HepG2 (cell line): ENCODE results near the gene RBBP5. TPM values are rescaled to one million over a fixed set of nuclear protein-coding genes. Genes with fewer than 3 reads are reported as not detected.

Experiments
- ATF1 ChIP-seq: IDR thresholded peaks from 2 replicates; pipeline ENCODE4 v1.6.1; 2016; ENCODE audit warnings: mild to moderate bottlenecking, control low read depth
- DMAP1 ChIP-seq: IDR thresholded peaks from 2 replicates; pipeline ENCODE4 v1.6.1; 2016
- KLF6 ChIP-seq: IDR thresholded peaks from 2 replicates; pipeline ENCODE4 v1.8.0; 2016; ENCODE audit warnings: missing biosample characterization, missing genetic modification reagents
- KLF9 ChIP-seq: IDR thresholded peaks from 2 replicates; pipeline ENCODE4 v1.6.1; 2016; ENCODE audit warnings: low read depth
- MAFG ChIP-seq: sonication (generic); formaldehyde crosslinking; IDR thresholded peaks from 2 replicates; pipeline ENCODE4 v1.5.1; 2020; ENCODE audit warnings: mild to moderate bottlenecking, missing genetic modification reagents
- REST ChIP-seq, 2 experiments: IDR thresholded peaks; 2 replicates each; pipeline ENCODE4 v1.6.1; 2011 to 2012; ENCODE audit warnings: low read length in 2 of 2, borderline replicate concordance in 1 of 2, low read depth in 1 of 2, mild to moderate bottlenecking in 1 of 2, moderate library complexity in 1 of 2
- RNF219 ChIP-seq: sonication (generic); formaldehyde crosslinking; IDR thresholded peaks from 2 replicates; pipeline ENCODE4 v1.5.0; 2020; ENCODE audit warnings: mild to moderate bottlenecking, missing genetic modification reagents
- SP140L ChIP-seq: sonication (generic); formaldehyde crosslinking; IDR thresholded peaks from 2 replicates; pipeline ENCODE4 v1.4.0; 2020; ENCODE audit warnings: missing genetic modification reagents, borderline replicate concordance
- TP53 ChIP-seq: sonication (generic); formaldehyde crosslinking; conservative IDR thresholded peaks from 2 replicates; pipeline ENCODE4 v1.4.0; 2020; ENCODE audit warnings: missing genetic modification reagents
- ZBTB1 ChIP-seq: sonication (generic); formaldehyde crosslinking; IDR thresholded peaks from 2 replicates; pipeline ENCODE4 v1.4.0; 2020; ENCODE audit warnings: missing genetic modification reagents, borderline replicate concordance
- ZBTB43 ChIP-seq: sonication (generic); formaldehyde crosslinking; conservative IDR thresholded peaks from 2 replicates; pipeline ENCODE4 v1.4.0; 2020; ENCODE audit warnings: missing genetic modification reagents
- ZNF484 ChIP-seq: sonication (generic); formaldehyde crosslinking; IDR thresholded peaks from 2 replicates; pipeline ENCODE4 v1.5.1; 2020; ENCODE audit warnings: mild to moderate bottlenecking, low read depth, missing genetic modification reagents, borderline replicate concordance
- ZNF713 ChIP-seq: sonication (generic); formaldehyde crosslinking; IDR thresholded peaks from 2 replicates; pipeline ENCODE4 v1.4.0; 2020; ENCODE audit warnings: mild to moderate bottlenecking, missing genetic modification reagents
- ZNF800 ChIP-seq: sonication (generic); formaldehyde crosslinking; IDR thresholded peaks from 2 replicates; pipeline ENCODE4 v1.4.0; 2020; ENCODE audit warnings: missing genetic modification reagents
- ZSCAN9 ChIP-seq: IDR thresholded peaks from 2 replicates; pipeline ENCODE4 v1.6.1; 2016; ENCODE audit warnings: borderline replicate concordance
- ZXDC ChIP-seq: sonication (generic); formaldehyde crosslinking; IDR thresholded peaks from 2 replicates; pipeline ENCODE4 v1.5.0; 2020; ENCODE audit warnings: mild to moderate bottlenecking, missing genetic modification reagents
- polyA plus RNA-seq, 8 experiments: library from polyadenylated mRNA; depleted of rRNA in 3 of 8; stranded (reverse) in 7 of 8; unstranded in 1 of 8; fragments of >200 nt; fragmentation: Illumina TruSeq in 4 of 8; extraction: Trizol in 4 of 8; gene quantifications; 2 replicates each; pipeline versions ENCODE4 v1.2.1 to v1.2.3, GENCODE V29; 2011 to 2016; ENCODE audit warnings: low read depth in 4 of 8, missing spikeins in 1 of 8, mixed read lengths in 1 of 8; ENCODE audit not compliant: insufficient read depth in 1 of 8
- total RNA-seq, 5 experiments: library from RNA; depleted of rRNA; stranded (reverse); fragments of >200 nt; fragmentation: Illumina TruSeq; extraction: Trizol; gene quantifications; 2 replicates each; pipeline ENCODE4 v1.2.3, GENCODE V29; 2016; ENCODE audit warnings: low read depth in 1 of 5

The RBBP5 gene
- total and polyA plus RNA-seq, 2 of the 13 experiments (the other 11 are each of a cell fraction or from before 2014, with no cell fraction given): 6.6 to 17.1 TPM

- TF ChIP-seq REST (IDR thresholded peaks at IDR 0.05; ENCODE audit: borderline replicate concordance in 1 of 2, low read depth in 1 of 2, low read length in 2 of 2) (0 out of 4 replicates have a peak, but pooled peaks of 1 of the 2 experiments have one; percentile 71), KLF9 (CRISPR knock-in tag) (0 out of 2 replicates have a peak, but pooled peaks have one; percentile 30), ZNF713 (CRISPR knock-in tag) (no peak), SP140L (CRISPR knock-in tag) (no peak), ZNF484 (CRISPR knock-in tag) (no peak), MAFG (no peak), ZNF800 (CRISPR knock-in tag) (no peak), ATF1 (peak; percentile 80), ZSCAN9 (peak; percentile 68), ZBTB43 (CRISPR knock-in tag) (no peak), KLF6 (CRISPR knock-in tag) (0 out of 2 replicates have a peak, but pooled peaks have one; percentile 58), TP53 (CRISPR knock-in tag) (no peak), DMAP1 (CRISPR knock-in tag) (peak; percentile 86), ZXDC (CRISPR knock-in tag) (no peak), RNF219 (CRISPR knock-in tag) (no peak), ZBTB1 (CRISPR knock-in tag) (peak; percentile 71; the same call in 1 of the 2 replicates)
Observed at GRCh38 chr1:205121660-205122488, at the start of gene RBBP5 (continued).
